ENCODE data around the gene HEPACAM2. TPM values are rescaled to one million over a fixed set of nuclear protein-coding genes. Genes with fewer than 3 reads are reported as not detected.

HEPACAM2 gene
- total RNA-seq, 1 donor from 2014 or later, result not detected

- DNase-seq (ENCODE audit: extremely low spot score in 2 of 2), result no peak
- no peaks in the 10 kb centered on the region for H3K27me3 ChIP-seq
- no peak for TF ChIP-seq POLR2AphosphoS5 (IDR thresholded peaks at IDR 0.05; ENCODE audit: insufficient read depth in 1 of 2, low read depth in 1 of 2)
- TF ChIP-seq POLR2A (IDR thresholded peaks at IDR 0.05), result no peak
- no peak for TF ChIP-seq CTCF (IDR thresholded peaks at IDR 0.05)
- H3K9me3 ChIP-seq, result no peaks in the 10 kb centered on the region
- H3K36me3 ChIP-seq, result no peaks in the 10 kb centered on the region
- no peak overlapping the region for H3K27ac ChIP-seq
- no peaks in the 10 kb centered on the region for H3K4me1 ChIP-seq
- H3K4me3 ChIP-seq, result no peak overlapping the region
- intact Hi-C loops (cut with DNase I), result no loop called here
Observed at GRCh38 chr7:93194386-93194785, 31.9 kb downstream of the HEPACAM2 start.

- intact Hi-C loops (cut with DNase I), result no loop called here
- DNase-seq (ENCODE audit: extremely low spot score in 2 of 2), result no peak
Observed at GRCh38 chr7:93188870-93189634, 37.2 kb downstream of the HEPACAM2 start.

GRCh38 chr7:93185303-93186027 is 40.8 kb downstream of the HEPACAM2 start:
- Histone ChIP-seq H3K9me3 (no peaks in the 10 kb centered on the region), H3K27me3 (no peaks in the 10 kb centered on the region), H3K36me3 (no peaks in the 10 kb centered on the region), H3K4me1 (no peaks in the 10 kb centered on the region), H3K27ac (no peak overlapping the region), H3K4me3 (no peak overlapping the region)
- DNase-seq (ENCODE audit: extremely low spot score in 2 of 2), result no peak
- TF ChIP-seq POLR2A (IDR thresholded peaks at IDR 0.05) (no peak), CTCF (IDR thresholded peaks at IDR 0.05) (no peak), POLR2AphosphoS5 (IDR thresholded peaks at IDR 0.05; ENCODE audit: insufficient read depth in 1 of 2, low read depth in 1 of 2) (no peak)
- intact Hi-C loops (cut with DNase I), result no loop called here

More at GRCh38 chr7:93188870-93189634, 37.2 kb downstream of the HEPACAM2 start:
- no peaks in the 10 kb centered on the region for H3K36me3 ChIP-seq
- H3K27me3 ChIP-seq, result no peaks in the 10 kb centered on the region
- H3K27ac ChIP-seq, result no peak overlapping the region
- H3K4me1 ChIP-seq, result no peaks in the 10 kb centered on the region
- H3K4me3 ChIP-seq, result no peak overlapping the region
- H3K9me3 ChIP-seq, result no peaks in the 10 kb centered on the region
- no peak for TF ChIP-seq POLR2AphosphoS5 (IDR thresholded peaks at IDR 0.05; ENCODE audit: insufficient read depth in 1 of 2, low read depth in 1 of 2)
- TF ChIP-seq POLR2A (IDR thresholded peaks at IDR 0.05), result no peak
- no peak for TF ChIP-seq CTCF (IDR thresholded peaks at IDR 0.05)

- H3K4me3 ChIP-seq, result no peak overlapping the region
- no peaks in the 10 kb centered on the region for H3K36me3 ChIP-seq
- intact Hi-C loops (cut with DNase I), result no loop called here
- TF ChIP-seq CTCF (IDR thresholded peaks at IDR 0.05) (no peak), POLR2A (IDR thresholded peaks at IDR 0.05) (no peak), POLR2AphosphoS5 (IDR thresholded peaks at IDR 0.05; ENCODE audit: insufficient read depth in 1 of 2, low read depth in 1 of 2) (no peak)
- no peaks in the 10 kb centered on the region for H3K27me3 ChIP-seq
- no peak overlapping the region for H3K27ac ChIP-seq
- H3K9me3 ChIP-seq, result no peaks in the 10 kb centered on the region
- no peak for DNase-seq (ENCODE audit: extremely low spot score in 2 of 2)
- no peaks in the 10 kb centered on the region for H3K4me1 ChIP-seq
Observed at GRCh38 chr7:93179173-93179572, 47.1 kb downstream of the HEPACAM2 start.

- H3K4me3 ChIP-seq, result no peak overlapping the region
- no peak for TF ChIP-seq CTCF (IDR thresholded peaks at IDR 0.05)
- no peak for TF ChIP-seq POLR2AphosphoS5 (IDR thresholded peaks at IDR 0.05; ENCODE audit: insufficient read depth in 1 of 2, low read depth in 1 of 2)
- no peak for TF ChIP-seq POLR2A (IDR thresholded peaks at IDR 0.05)
- intact Hi-C loops (cut with DNase I), result no loop called here
- H3K27me3 ChIP-seq, result no peaks in the 10 kb centered on the region
- no peak for DNase-seq (ENCODE audit: extremely low spot score in 2 of 2)
- no peak overlapping the region for H3K27ac ChIP-seq
- no peaks in the 10 kb centered on the region for H3K4me1 ChIP-seq
- no peaks in the 10 kb centered on the region for H3K36me3 ChIP-seq
- no peaks in the 10 kb centered on the region for H3K9me3 ChIP-seq
Observed at GRCh38 chr7:93178213-93178612, 48.1 kb downstream of the HEPACAM2 start.
